K562 (cell line): ENCODE results near the gene ZNF609. TPM values are rescaled to one million over a fixed set of nuclear protein-coding genes. Genes with fewer than 3 reads are reported as not detected.
A peak's percentile ranks its signal among the peaks of the same experiment; 100 is the strongest.

ENCODE experiments used
- ATAC-seq: fragments of 200-7000 bp; cut with Tn5 transposase; 3 replicates; pipeline ENCODE4 v1.9.1; 2020; ENCODE audit warnings: moderate library complexity
- BruUV-seq: library from RNA; stranded (reverse); fragments of 400-500 nt; replicated peaks from 2 replicates; lab custom pipeline; 2021; lab: Mats Ljungman, UMichigan
- CTCF ChIA-PET: fragments of 300-600 bp; formaldehyde crosslinking; extraction: SDS; loops from one replicate; lab custom pipeline; 2021; ENCODE audit warnings: low intra/inter-chr PET ratio; lab: Yijun Ruan, JAX
- POLR2A ChIA-PET: fragments of 300-600, 350-650 bp; sonication (Branson Sonifier 250); formaldehyde crosslinking; extraction: SDS; loops from one replicate; lab custom pipeline; 2021; ENCODE audit warnings: antibody characterized with exemption, inconsistent platforms; lab: Yijun Ruan, JAX
- DNase-seq, 4 experiments: peaks; one replicate each; pipeline versions ENCODE4 v3.0.0 to v3.0.0-alpha.2; 2011 to 2018; ENCODE audit warnings: low spot score in 3 of 4, mixed read lengths in 3 of 4; ENCODE audit errors: extremely low read depth in 1 of 4
- FAIRE-seq: peaks from 2 replicates; lab custom pipeline; 2011; peaks lifted over from hg19 to GRCh38; lab: Jason Lieb, UNC
- H2AFZ ChIP-seq: 2 replicates; pipeline ENCODE4 v1.6.0; 2011; ENCODE audit warnings: low read depth, low read length, control low read depth, inconsistent platforms
- H3K27ac ChIP-seq: fragments of 200-600 bp; 3 replicates; pipeline ENCODE4 v1.8.0; 2011; ENCODE audit warnings: low read depth, mild to moderate bottlenecking, control low read depth, inconsistent platforms, low read length, moderate library complexity, mixed read lengths; ENCODE audit errors: extremely low read depth
- H3K27me3 ChIP-seq, 2 experiments: fragments of 300-600 bp in 1 of 2; 2 replicates in 1 of 2; 3 replicates in 1 of 2; pipeline versions ENCODE4 v1.6.0 to v1.8.0; 2011; ENCODE audit warnings: inconsistent platforms in 2 of 2, low read length in 2 of 2, mild to moderate bottlenecking in 1 of 2, mixed read lengths in 1 of 2, moderate library complexity in 1 of 2; ENCODE audit not compliant: control insufficient read depth in 2 of 2, insufficient read depth in 2 of 2
- H3K36me3 ChIP-seq: fragments of 300-600 bp; 3 replicates; pipeline ENCODE4 v1.8.0; 2011; ENCODE audit warnings: mild to moderate bottlenecking, low read length, inconsistent platforms; ENCODE audit not compliant: control insufficient read depth, insufficient read depth
- H3K4me1 ChIP-seq, 2 experiments: fragments of 200-600 bp in 1 of 2; replicated peaks in 1 of 2; 2 replicates in 1 of 2; 3 replicates in 1 of 2; pipeline versions ENCODE4 v1.5.1 to v1.8.0; 2011; ENCODE audit warnings: inconsistent platforms in 2 of 2, low read length in 2 of 2, mild to moderate bottlenecking in 1 of 2, mixed read lengths in 1 of 2, moderate library complexity in 1 of 2; ENCODE audit not compliant: control insufficient read depth in 2 of 2, insufficient read depth in 2 of 2
- H3K4me2 ChIP-seq: 2 replicates; pipeline ENCODE4 v1.6.1; 2011; ENCODE audit warnings: low read length, control low read depth, inconsistent platforms, mixed read lengths; ENCODE audit not compliant: insufficient read depth
- H3K4me3 ChIP-seq: fragments of 200-600 bp; sonication (generic), shearing (Covaris generic); 2 replicates; pipeline ENCODE4 v1.5.1; 2016; ENCODE audit warnings: control low read depth, inconsistent platforms
- H3K79me2 ChIP-seq: fragments of 200-600 bp; 3 replicates; pipeline ENCODE4 v1.8.0; 2011; ENCODE audit warnings: low read length, inconsistent platforms; ENCODE audit not compliant: control insufficient read depth, insufficient read depth
- H3K9ac ChIP-seq, 2 experiments: 2 replicates each; pipeline versions ENCODE4 v1.6.0 to v1.6.1; 2011; ENCODE audit warnings: low read depth in 2 of 2, low read length in 2 of 2, control low read depth in 1 of 2, inconsistent platforms in 1 of 2, mild to moderate bottlenecking in 1 of 2, mixed read lengths in 1 of 2; ENCODE audit not compliant: insufficient read depth in 1 of 2
- H3K9me1 ChIP-seq: one replicate; pipeline ENCODE4 v1.6.0; 2011; ENCODE audit warnings: inconsistent platforms, mild to moderate bottlenecking, low read length, moderate library complexity; ENCODE audit not compliant: control insufficient read depth, insufficient read depth
- H3K9me3 ChIP-seq: replicated peaks from 2 replicates; pipeline ENCODE4 v1.5.1; 2011; ENCODE audit warnings: low read depth, low read length, inconsistent platforms; ENCODE audit not compliant: control insufficient read depth, insufficient read depth
- H4K20me1 ChIP-seq: replicated peaks from 2 replicates; pipeline ENCODE4 v1.6.1; 2011; ENCODE audit warnings: low read length, inconsistent platforms, mixed read lengths; ENCODE audit not compliant: control insufficient read depth, insufficient read depth
- KDM5B ChIP-seq: fragments of 200-600 bp; sonication (generic); IDR thresholded peaks from 2 replicates; pipeline ENCODE4 v1.6.1; 2012; ENCODE audit warnings: low read depth, mild to moderate bottlenecking, moderate library complexity, low read length, control low read depth, inconsistent platforms; ENCODE audit not compliant: insufficient replicate concordance
- SPI1 ChIP-seq: IDR thresholded peaks from 2 replicates; pipeline ENCODE4 v1.6.1; 2011; ENCODE audit warnings: low read depth, low read length, control low read depth, borderline replicate concordance
- WGBS: fragments of 100-300 bp; shearing (Covaris generic); methylation state at CpG from one replicate; pipeline ENCODE4 v1.1.6; 2016; ENCODE audit warnings: low coverage, mixed read lengths; ENCODE audit not compliant: insufficient coverage; ENCODE audit errors: missing lambda C conversion rate; 5-methylcytosine and 5-hydroxymethylcytosine counted together
- in situ Hi-C: fragments of 300-500 bp; cut with MboI; formaldehyde crosslinking; loops from 4 replicates; pipeline ENCODE4 v1.15.0; 2018; ENCODE audit warnings: inconsistent platforms, mixed read lengths
- intact Hi-C: fragments of 100-400 bp; cut with micrococcal nuclease; formaldehyde crosslinking; loops from 2 replicates; pipeline ENCODE4 v1.14.2; 2022
- polyA plus RNA-seq, 8 experiments: library from polyadenylated mRNA; depleted of rRNA in 4 of 8; stranded (reverse) in 5 of 8; unstranded in 3 of 8; fragments of >200 nt; fragmentation: Nextera tagmentation in 2 of 8; fragmentation: Illumina TruSeq in 1 of 8; extraction: Ambion mirVana in 2 of 8; extraction: Trizol in 1 of 8; gene quantifications; 2 replicates each; pipeline versions ENCODE4 v1.2.1 to v1.2.3, GENCODE V29; 2011 to 2014; ENCODE audit warnings: inconsistent platforms in 1 of 8, missing spikeins in 1 of 8
- total RNA-seq, 7 experiments: library from RNA; depleted of rRNA in 6 of 7; stranded (reverse); fragments of >200 nt in 6 of 7; fragmentation: Illumina TruSeq in 2 of 7; extraction: Trizol in 2 of 7; gene quantifications; 2 replicates each; pipeline versions ENCODE4 v1.2.1 to v1.2.3, GENCODE V29; 2011 to 2021; ENCODE audit warnings: low replicate concordance in 1 of 7
- TF ChIP-seq, protein P1 (sequence below): fragments of 450-650 bp; formaldehyde crosslinking; IDR thresholded peaks from 2 replicates; pipeline ENCODE4 v1.4.0; 2022; ENCODE audit warnings: missing genetic modification characterization
- TF ChIP-seq, protein P2 (sequence below), 2 experiments: fragments of 250-450 bp in 1 of 2; fragments of 450-650 bp in 1 of 2; sonication (Bioruptor Pico) in 1 of 2; IDR thresholded peaks; 2 replicates each; pipeline versions ENCODE4 v1.6.1 to v1.8.0; 2016 to 2021; ENCODE audit warnings: mild to moderate bottlenecking in 2 of 2, moderate library complexity in 2 of 2, missing compliant biosample characterization in 1 of 2, missing genetic modification characterization in 1 of 2

The ZNF609 gene
- total and polyA plus RNA-seq, 9 of the 15 experiments (the other 6 are each of a cell fraction or from before 2014, with no cell fraction given), result 3.0 to 38.7 (median 17.8) TPM

GRCh38 chr15:64701482-64702184 is 241.3 kb downstream of the ZNF609 start:
- no peaks in the 10 kb centered on the region for H3K9me1 ChIP-seq
- H3K4me3 ChIP-seq, result peak overlapping the region; percentile 79
- H3K4me2 ChIP-seq, result peak overlapping the region; percentile 80
- no peak overlapping the region for H3K27ac ChIP-seq
- H3K27me3 ChIP-seq, result no peaks in the 10 kb centered on the region
- FAIRE-seq, result no peak
- in situ Hi-C loops, result no loop called here
- peaks cover 18 to 32% of the 10 kb centered on the region in 2 experiments for H3K4me1 ChIP-seq
- no peak overlapping the region for H2AFZ ChIP-seq
- 26% methylated on average over 5 of the region's 5 CpGs for WGBS
- peaks cover 11% of the 10 kb centered on the region for H4K20me1 ChIP-seq
- no peak for ATAC-seq
- POLR2A ChIA-PET, result interaction anchor here (0.9 to 2.2 kb wide), 2 partner anchors 10 to 407 kb away, joined by 3 to 12 read pairs; no protein-coding TSS in a partner anchor
- TF ChIP-seq KDM5B (peak; percentile 1), SPI1 (peak; percentile 41; the same call in 1 of the 2 replicates)
- TF ChIP-seq, protein P1, sequence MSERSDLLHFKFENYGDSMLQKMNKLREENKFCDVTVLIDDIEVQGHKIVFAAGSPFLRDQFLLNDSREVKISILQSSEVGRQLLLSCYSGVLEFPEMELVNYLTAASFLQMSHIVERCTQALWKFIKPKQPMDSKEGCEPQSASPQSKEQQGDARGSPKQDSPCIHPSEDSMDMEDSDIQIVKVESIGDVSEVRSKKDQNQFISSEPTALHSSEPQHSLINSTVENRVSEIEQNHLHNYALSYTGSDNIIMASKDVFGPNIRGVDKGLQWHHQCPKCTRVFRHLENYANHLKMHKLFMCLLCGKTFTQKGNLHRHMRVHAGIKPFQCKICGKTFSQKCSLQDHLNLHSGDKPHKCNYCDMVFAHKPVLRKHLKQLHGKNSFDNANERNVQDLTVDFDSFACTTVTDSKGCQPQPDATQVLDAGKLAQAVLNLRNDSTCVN, result no peak
- TF ChIP-seq, protein P2, sequence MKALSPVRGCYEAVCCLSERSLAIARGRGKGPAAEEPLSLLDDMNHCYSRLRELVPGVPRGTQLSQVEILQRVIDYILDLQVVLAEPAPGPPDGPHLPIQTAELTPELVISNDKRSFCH (CRISPR knock-in tag; IDR thresholded peaks at IDR 0.05), result no peak
- TF ChIP-seq, protein P2 (tag; IDR thresholded peaks at IDR 0.05), result no peak
- TF ChIP-seq, all 486 proteins: peak for 2
- no peaks in the 10 kb centered on the region for H3K9me3 ChIP-seq
- peak overlapping the region in 1 of 2 experiments; percentile 94; a peak in 1 of 4 replicates for H3K9ac ChIP-seq
- intact Hi-C loops, result no loop called here
- peaks cover 47% of the 10 kb centered on the region for H3K79me2 ChIP-seq
- BruUV-seq, result no TSS peak
- CTCF ChIA-PET, result interaction anchor here (0.7 kb wide), 1 partner anchor 48 kb away, joined by 3 read pairs; no protein-coding TSS in a partner anchor
- no peak for DNase-seq
- H3K36me3 ChIP-seq, result peaks cover 4% of the 10 kb centered on the region; the same call in 2 of the 3 replicates
